H1 (cell line): ENCODE data around the gene LY6G6F. TPM values are rescaled to one million over a fixed set of nuclear protein-coding genes. Genes with fewer than 3 reads are reported as not detected.

Source experiments
- CTCF ChIA-PET: fragments of 300-600 bp; sonication (Branson Sonifier 250); formaldehyde crosslinking; loops from one replicate; lab custom pipeline; 2021; ENCODE audit not compliant: partially characterized antibody; lab: Charles Lee
- POLR2A ChIA-PET: fragments of 300-600 bp; sonication (Branson Sonifier 250); formaldehyde crosslinking; loops from one replicate; lab custom pipeline; 2021; ENCODE audit warnings: inconsistent platforms; ENCODE audit not compliant: partially characterized antibody; lab: Charles Lee
- DNase-seq, 2 experiments: peaks; one replicate each; pipeline versions ENCODE4 v3.0.0 to v3.0.0-alpha.2; 2010 to 2022; ENCODE audit warnings: low spot score in 2 of 2, low read depth in 1 of 2, mixed read lengths in 1 of 2
- FAIRE-seq: peaks from 2 replicates; lab custom pipeline; 2011; peaks lifted over from hg19 to GRCh38; lab: Jason Lieb, UNC
- H2AFZ ChIP-seq: 2 replicates; pipeline ENCODE4 v1.8.1; 2012; ENCODE audit warnings: low read length, inconsistent platforms
- H2AK5ac ChIP-seq: 2 replicates; pipeline ENCODE4 v1.6.1; 2013; ENCODE audit warnings: low read depth, low read length
- H2BK120ac ChIP-seq: replicated peaks from 2 replicates; pipeline ENCODE3; 2013; ENCODE audit warnings: low read depth, low read length, inconsistent platforms
- H2BK12ac ChIP-seq: 2 replicates; pipeline ENCODE4 v1.6.1; 2013; ENCODE audit warnings: low read depth, low read length
- H2BK15ac ChIP-seq: 2 replicates; pipeline ENCODE4 v1.6.1; 2013; ENCODE audit warnings: low read length
- H2BK20ac ChIP-seq: 2 replicates; pipeline ENCODE4 v1.6.1; 2013; ENCODE audit warnings: low read length
- H2BK5ac ChIP-seq: 2 replicates; pipeline ENCODE4 v1.6.1; 2013; ENCODE audit warnings: low read depth, low read length
- H3K14ac ChIP-seq: 2 replicates; pipeline ENCODE4 v1.6.1; 2013; ENCODE audit warnings: inconsistent platforms; ENCODE audit not compliant: insufficient read length
- H3K18ac ChIP-seq: 2 replicates; pipeline ENCODE4 v1.6.1; 2013; ENCODE audit warnings: low read length; ENCODE audit errors: extremely low read depth
- H3K23ac ChIP-seq: 2 replicates; pipeline ENCODE4 v1.6.1; 2013; ENCODE audit warnings: inconsistent platforms; ENCODE audit not compliant: insufficient read length
- H3K23me2 ChIP-seq: 2 replicates; pipeline ENCODE4 v1.6.1; 2013; ENCODE audit warnings: low read depth, low read length
- H3K27ac ChIP-seq: 2 replicates; pipeline ENCODE4 v1.6.1; 2011; ENCODE audit warnings: low read depth, low read length, inconsistent platforms
- H3K27me3 ChIP-seq, 4 experiments: replicated peaks in 1 of 4; 1 replicate in 1 of 4; 2 replicates in 3 of 4; pipeline versions ENCODE4 v1.6.1 to v1.8.1; 2011 to 2013; ENCODE audit warnings: low read length in 3 of 4, mild to moderate bottlenecking in 3 of 4, inconsistent platforms in 2 of 4, mixed read lengths in 2 of 4, moderate library complexity in 1 of 4; ENCODE audit not compliant: control insufficient read depth in 3 of 4, insufficient read depth in 3 of 4; ENCODE audit errors: extremely low read depth in 1 of 4
- H3K36me3 ChIP-seq, 4 experiments: 2 replicates each; pipeline versions ENCODE4 v1.6.1 to v1.8.1; 2011 to 2013; ENCODE audit warnings: mild to moderate bottlenecking in 4 of 4, low read length in 3 of 4, moderate library complexity in 2 of 4, control low read depth in 1 of 4, inconsistent platforms in 1 of 4; ENCODE audit not compliant: insufficient read depth in 4 of 4, control insufficient read depth in 2 of 4
- H3K4ac ChIP-seq: replicated peaks from 2 replicates; pipeline ENCODE3; 2013; ENCODE audit warnings: low read length, low read depth, mixed read lengths, inconsistent platforms; ENCODE audit not compliant: insufficient read length
- H3K4me1 ChIP-seq, 4 experiments: replicated peaks in 1 of 4; 1 replicate in 1 of 4; 2 replicates in 3 of 4; pipeline versions ENCODE4 v1.6.1 to v1.8.1; 2011 to 2013; ENCODE audit warnings: low read length in 3 of 4, inconsistent platforms in 2 of 4, mixed read lengths in 1 of 4; ENCODE audit not compliant: insufficient read depth in 4 of 4, control insufficient read depth in 3 of 4
- H3K4me2 ChIP-seq, 2 experiments: 2 replicates each; pipeline versions ENCODE4 v1.6.1 to v1.8.1; 2011 to 2013; ENCODE audit warnings: low read depth in 2 of 2, low read length in 2 of 2, control low read depth in 1 of 2, inconsistent platforms in 1 of 2, mild to moderate bottlenecking in 1 of 2; ENCODE audit not compliant: insufficient read depth in 1 of 2
- H3K4me3 ChIP-seq, 4 experiments: fragments of 200-600, 300-600 bp in 1 of 4; sonication (generic), shearing (Covaris generic), sonication (Bioruptor Twin) in 1 of 4; 2 replicates each; pipeline versions ENCODE4 v1.5.1 to v1.8.1; 2011 to 2016; ENCODE audit warnings: low read length in 4 of 4, low read depth in 3 of 4, control low read depth in 2 of 4, inconsistent platforms in 2 of 4, mild to moderate bottlenecking in 2 of 4, mixed read lengths in 1 of 4, moderate library complexity in 1 of 4; ENCODE audit not compliant: insufficient read depth in 2 of 4; ENCODE audit errors: extremely low read depth in 1 of 4
- H3K56ac ChIP-seq: replicated peaks from 2 replicates; pipeline ENCODE3; 2013; ENCODE audit warnings: low read depth, mild to moderate bottlenecking, mixed read lengths, low read length, inconsistent platforms; ENCODE audit not compliant: insufficient read length
- H3K79me1 ChIP-seq: 2 replicates; pipeline ENCODE4 v1.6.1; 2013; ENCODE audit warnings: low read depth, low read length, control low read depth
- H3K79me2 ChIP-seq, 2 experiments: 2 replicates each; pipeline versions ENCODE4 v1.6.1 to v1.8.1; 2012 to 2013; ENCODE audit warnings: low read length in 2 of 2, mild to moderate bottlenecking in 2 of 2, inconsistent platforms in 1 of 2; ENCODE audit not compliant: insufficient read depth in 2 of 2, control insufficient read depth in 1 of 2
- H3K9ac ChIP-seq, 4 experiments: replicated peaks in 1 of 4; 1 replicate in 1 of 4; 2 replicates in 3 of 4; pipeline versions ENCODE4 v1.6.1 to v1.8.1; 2011 to 2013; ENCODE audit warnings: low read depth in 3 of 4, low read length in 3 of 4, control low read depth in 2 of 4, mild to moderate bottlenecking in 2 of 4, moderate library complexity in 2 of 4, inconsistent platforms in 1 of 4; ENCODE audit errors: extremely low read depth in 1 of 4
- H3K9me3 ChIP-seq, 2 experiments: 2 replicates each; pipeline versions ENCODE4 v1.6.1 to v1.8.1; 2012 to 2013; ENCODE audit warnings: mild to moderate bottlenecking in 2 of 2, moderate library complexity in 2 of 2, control low read depth in 1 of 2, inconsistent platforms in 1 of 2, low read depth in 1 of 2, low read length in 1 of 2, mixed read lengths in 1 of 2; ENCODE audit not compliant: insufficient read depth in 2 of 2
- H4K20me1 ChIP-seq, 2 experiments: replicated peaks in 1 of 2; 2 replicates each; pipeline versions ENCODE3 to v1.8.1; 2011 to 2013; ENCODE audit warnings: inconsistent platforms in 2 of 2, low read length in 2 of 2, mild to moderate bottlenecking in 1 of 2; ENCODE audit not compliant: insufficient read depth in 2 of 2, control insufficient read depth in 1 of 2
- H4K5ac ChIP-seq: 2 replicates; pipeline ENCODE4 v1.6.1; 2013; ENCODE audit warnings: low read length, low read depth, mixed read lengths, inconsistent platforms; ENCODE audit not compliant: insufficient read length
- H4K8ac ChIP-seq: 2 replicates; pipeline ENCODE4 v1.8.0; 2013; ENCODE audit warnings: mild to moderate bottlenecking, moderate library complexity, low read length, inconsistent platforms; ENCODE audit not compliant: insufficient read depth; ENCODE audit errors: extremely low read depth
- H4K91ac ChIP-seq: replicated peaks from 2 replicates; pipeline ENCODE3; 2013; ENCODE audit warnings: low read length, mixed read lengths, inconsistent platforms; ENCODE audit not compliant: insufficient read length
- TBP ChIP-seq: IDR thresholded peaks from 2 replicates; pipeline ENCODE4 v1.6.1; 2011; ENCODE audit warnings: low read depth, low read length, improper control_type of control experiment
- TEAD4 ChIP-seq: IDR thresholded peaks from 2 replicates; pipeline ENCODE4 v1.6.1; 2012; ENCODE audit warnings: low read depth, low read length, inconsistent platforms, mixed read lengths
- WGBS, 2 experiments: shearing (Covaris generic) in 1 of 2; methylation state at CpG; one replicate each; pipeline versions ENCODE4 v1.1.6 to v1.1.7; 2013 to 2015; ENCODE audit warnings: low lambda C conversion rate in 2 of 2, mixed read lengths in 2 of 2, inconsistent platforms in 1 of 2, low coverage in 1 of 2, missing lambda C conversion rate in 1 of 2; ENCODE audit not compliant: insufficient replicate concordance in 2 of 2, insufficient coverage in 1 of 2, insufficient read length in 1 of 2; ENCODE audit errors: extremely low coverage in 1 of 2, missing lambda C conversion rate in 1 of 2; 5-methylcytosine and 5-hydroxymethylcytosine counted together
- polyA plus RNA-seq, 7 experiments: library from polyadenylated mRNA; depleted of rRNA in 3 of 7; stranded (reverse) in 5 of 7; unstranded in 2 of 7; fragments of >200 nt in 5 of 7; fragments of 200-250 nt in 2 of 7; gene quantifications; 1 replicate in 5 of 7; 2 replicates in 1 of 7; 4 replicates in 1 of 7; pipeline versions ENCODE4 v1.2.1 to v1.2.3, GENCODE V29; 2011 to 2013; ENCODE audit warnings: missing spikeins in 2 of 7, mixed read lengths in 2 of 7
- total RNA-seq: library from RNA; stranded (reverse); fragmentation: NEBNext Ultra II Directional; extraction: Animal tissue kit (Norgen Biotek cat#: 25700); gene quantifications from 2 replicates; pipeline ENCODE4 v1.2.1, GENCODE V29; 2021

The LY6G6F gene
- total and polyA plus RNA-seq, 2 of the 8 experiments (the other 6 are each of a cell fraction or from before 2014, with no cell fraction given): not detected

GRCh38 chr6:31725502-31726350 is 19.1 kb downstream of the LY6G6F start:
- Histone ChIP-seq H2BK120ac (no peak overlapping the region), H4K8ac (no peak overlapping the region), H3K79me2 (no peaks in the 10 kb centered on the region), H3K23me2 (peaks cover 2% of the 10 kb centered on the region; the same call in 1 of the 2 replicates), H3K79me1 (0 out of 2 replicates have a peak, but pooled peaks cover 3% of the 10 kb centered on the region), H4K20me1 (no peaks in the 10 kb centered on the region), H3K56ac (no peak overlapping the region), H3K4ac (no peak overlapping the region), H3K36me3 (peaks cover 0 to 12% (median 12%) of the 10 kb centered on the region in 4 experiments; a peak in 6 of 8 replicates), H4K5ac (no peak overlapping the region), H3K4me2 (no peak overlapping the region), H3K9ac (no peak overlapping the region), H3K23ac (no peak overlapping the region), H2BK15ac (no peak overlapping the region), H3K27ac (no peak overlapping the region), H2BK20ac (no peak overlapping the region), H3K4me3 (no peak overlapping the region), H2BK5ac (no peak overlapping the region), H4K91ac (no peak overlapping the region), H3K4me1 (peaks cover under 1 to 11% (median 7%) of the 10 kb centered on the region in 4 experiments), H2BK12ac (no peak overlapping the region), H3K14ac (no peak overlapping the region), H2AFZ (no peak overlapping the region), H3K9me3 (no peaks in the 10 kb centered on the region), H3K18ac (no peak overlapping the region), H2AK5ac (no peak overlapping the region), H3K27me3 (no peaks in the 10 kb centered on the region)
- FAIRE-seq (no peak), DNase-seq (no peak)
- CTCF ChIA-PET: interaction anchor here (0.7 to 8.9 kb wide), 5 partner anchors 12 to 66 kb away, joined by 3 to 89 read pairs (median 19); partner anchors contain the start of genes LY6G6D and MSH5
- POLR2A ChIA-PET: interaction anchor here (0.6 to 7.2 kb wide), 8 partner anchors 12 to 378 kb away, joined by 3 to 73 read pairs (median 4); partner anchors contain the start of genes CLIC1, CSNK2B, GPANK1 and HSPA1B
- TF ChIP-seq TBP: no peak
- no peak for TF ChIP-seq TEAD4
- WGBS, 2 experiments: 91% methylated on average over 12 of the region's 12 CpGs; no CpG with 5 or more reads in 1 of the 2 experiments
